GM12878 (cell line): Measurements from ENCODE around the gene PIPOX. TPM values are rescaled to one million over a fixed set of nuclear protein-coding genes. Genes with fewer than 3 reads are reported as not detected.

ENCODE experiments used
- ATAC-seq: fragments of 200-7000 bp; cut with Tn5 transposase; 3 replicates; pipeline ENCODE4 v1.9.1; 2020; ENCODE audit warnings: mild to moderate bottlenecking, moderate library complexity
- BruUV-seq: library from RNA; stranded (reverse); fragments of 400-500 nt; replicated peaks from 2 replicates; lab custom pipeline; 2021; lab: Mats Ljungman, UMichigan
- CTCF ChIA-PET: fragments of 300-600 bp; sonication (Branson Sonifier 250); formaldehyde crosslinking; extraction: SDS; loops from one replicate; lab custom pipeline; 2021; ENCODE audit warnings: inconsistent platforms; lab: Yijun Ruan, JAX
- POLR2A ChIA-PET: fragments of 350-600 bp; formaldehyde crosslinking; extraction: SDS; loops from one replicate; lab custom pipeline; 2021; ENCODE audit warnings: inconsistent platforms; lab: Charles Lee
- RAD21 ChIA-PET: fragments of 300-600 bp; sonication (Branson Sonifier 250); formaldehyde crosslinking; loops from one replicate; lab custom pipeline; 2023; ENCODE audit warnings: antibody characterized with exemption; ENCODE audit not compliant: unreplicated experiment; lab: Charles Lee
- SMC1A ChIA-PET: fragments of 300-600 bp; sonication (Branson Sonifier 250); formaldehyde crosslinking; loops from one replicate; lab custom pipeline; 2023; ENCODE audit not compliant: unreplicated experiment, uncharacterized antibody; lab: Charles Lee
- DNase-seq: peaks from one replicate; pipeline ENCODE4 v3.0.0-alpha.2; 2011; ENCODE audit warnings: low read depth, low spot score
- FAIRE-seq: peaks from 3 replicates; lab custom pipeline; 2011; peaks lifted over from hg19 to GRCh38; lab: Jason Lieb, UNC
- H2AFZ ChIP-seq: 2 replicates; pipeline ENCODE4 v1.6.0; 2011; ENCODE audit warnings: low read depth, low read length, control low read depth; ENCODE audit not compliant: control insufficient read depth
- H3K27ac ChIP-seq: 2 replicates; pipeline ENCODE4 v1.5.1; 2011; ENCODE audit warnings: control low read depth; ENCODE audit not compliant: control insufficient read depth, insufficient read depth
- H3K27me3 ChIP-seq, 2 experiments: replicated peaks in 1 of 2; 2 replicates each; pipeline versions ENCODE4 v1.6.0 to v1.6.1; 2011; ENCODE audit warnings: low read length in 1 of 2; ENCODE audit not compliant: control insufficient read depth in 2 of 2, insufficient read depth in 2 of 2
- H3K36me3 ChIP-seq, 2 experiments: 2 replicates each; pipeline ENCODE4 v1.5.1; 2011; ENCODE audit warnings: low read length in 1 of 2; ENCODE audit not compliant: control insufficient read depth in 2 of 2, insufficient read depth in 2 of 2
- H3K4me1 ChIP-seq: 2 replicates; pipeline ENCODE4 v1.6.1; 2011; ENCODE audit warnings: mild to moderate bottlenecking, low read length, moderate library complexity, mixed read lengths; ENCODE audit not compliant: control insufficient read depth, insufficient read depth
- H3K4me2 ChIP-seq: 2 replicates; pipeline ENCODE4 v1.6.0; 2011; ENCODE audit warnings: control low read depth; ENCODE audit not compliant: control insufficient read depth, insufficient read depth
- H3K4me3 ChIP-seq: fragments of 200-600 bp; sonication (generic); 2 replicates; pipeline ENCODE4 v1.5.1; 2016
- H3K79me2 ChIP-seq: 2 replicates; pipeline ENCODE4 v1.6.0; 2011; ENCODE audit warnings: low read length; ENCODE audit not compliant: control insufficient read depth, insufficient read depth
- H3K9ac ChIP-seq: 2 replicates; pipeline ENCODE4 v1.8.0; 2011; ENCODE audit warnings: low read length, control low read depth, mixed read lengths; ENCODE audit not compliant: control insufficient read depth, insufficient read depth
- H3K9me3 ChIP-seq: replicated peaks from 3 replicates; pipeline ENCODE4 v1.5.1; 2011; ENCODE audit warnings: mild to moderate bottlenecking, low read length; ENCODE audit not compliant: control insufficient read depth, insufficient read depth
- H4K20me1 ChIP-seq: 2 replicates; pipeline ENCODE4 v1.6.0; 2011; ENCODE audit not compliant: control insufficient read depth, insufficient read depth
- BHLHE40 ChIP-seq, 2 experiments: fragments of 450-650 bp in 1 of 2; IDR thresholded peaks; 2 replicates each; pipeline ENCODE4 v1.6.1; 2011 to 2017; ENCODE audit warnings: low read depth in 2 of 2, borderline replicate concordance in 1 of 2, improper control_type of control experiment in 1 of 2, low read length in 1 of 2, mild to moderate bottlenecking in 1 of 2
- EZH2 ChIP-seq: IDR thresholded peaks from 2 replicates; pipeline ENCODE4 v1.6.1; 2012; ENCODE audit warnings: low read depth, mild to moderate bottlenecking, control low read depth, inconsistent platforms, low read length, borderline replicate concordance; ENCODE audit not compliant: control insufficient read depth
- POU2F2 ChIP-seq: IDR thresholded peaks from 3 replicates; pipeline ENCODE4 v1.6.1; 2011; ENCODE audit warnings: low read depth, mild to moderate bottlenecking, low read length, borderline replicate concordance
- TCF7 ChIP-seq: IDR thresholded peaks from 2 replicates; pipeline ENCODE4 v1.6.1; 2014; ENCODE audit warnings: antibody characterized with exemption, borderline replicate concordance
- WGBS: methylation state at CpG from one replicate; pipeline ENCODE4 v1.1.6; 2016; ENCODE audit warnings: low lambda C conversion rate; ENCODE audit not compliant: insufficient replicate concordance, insufficient coverage; ENCODE audit errors: missing lambda C conversion rate; 5-methylcytosine and 5-hydroxymethylcytosine counted together
- in situ Hi-C: fragments of 300-500 bp; cut with MboI; formaldehyde crosslinking; loops from 9 replicates; pipeline ENCODE4 v1.14.3; 2018; ENCODE audit warnings: mixed read lengths
- intact Hi-C: fragments of 100-400 bp; cut with micrococcal nuclease; formaldehyde crosslinking; loops from one replicate; pipeline ENCODE4 v1.14.2; 2022; ENCODE audit not compliant: unreplicated experiment
- polyA plus RNA-seq, 11 experiments: library from polyadenylated mRNA; depleted of rRNA in 4 of 11; unstranded in 6 of 11; stranded (reverse) in 5 of 11; fragments of >200 nt; fragmentation: Nextera tagmentation in 4 of 11; fragmentation: Illumina TruSeq in 1 of 11; extraction: Ambion mirVana in 4 of 11; extraction: Trizol in 1 of 11; gene quantifications; 1 replicate in 1 of 11; 2 replicates in 10 of 11; pipeline versions ENCODE4 v1.2.1 to v1.2.3, GENCODE V29; 2011 to 2016; ENCODE audit warnings: inconsistent platforms in 2 of 11, missing spikeins in 2 of 11, low read depth in 1 of 11
- total RNA-seq, 4 experiments: library from RNA; depleted of rRNA in 3 of 4; stranded (reverse); fragments of >200 nt in 3 of 4; fragmentation: Illumina TruSeq in 1 of 4; extraction: Trizol in 1 of 4; gene quantifications; 2 replicates each; pipeline versions ENCODE4 v1.2.1 to v1.2.3, GENCODE V29; 2013 to 2021

PIPOX gene
- total and polyA plus RNA-seq, 10 of the 15 experiments (the other 5 are each of a cell fraction or from before 2014, with no cell fraction given): 0.22 to 1.4 (median 0.56) TPM; not detected in 1

- no peak overlapping the region for H3K4me3 ChIP-seq
- ChIA-PET POLR2A (no interaction called here), CTCF (no interaction called here), RAD21 (no interaction called here), SMC1A (no interaction called here)
- no peaks in the 10 kb centered on the region for H4K20me1 ChIP-seq
- WGBS: 19% methylated on average over 6 of the region's 6 CpGs
- H3K36me3 ChIP-seq: no peaks in the 10 kb centered on the region
- H3K27ac ChIP-seq: no peak overlapping the region
- in situ Hi-C loops (no loop called here), intact Hi-C loops (loop anchor here (10.0 kb wide), 1 partner anchor 77 kb away; no protein-coding TSS in a partner anchor)
- FAIRE-seq (no peak), ATAC-seq (no peak), DNase-seq (no peak)
- no peak overlapping the region for H3K9ac ChIP-seq
- no TSS peak for BruUV-seq
- peaks cover 2 to 4% of the 10 kb centered on the region in 2 experiments; a peak in 3 of 4 replicates for H3K27me3 ChIP-seq
- TF ChIP-seq POU2F2 (no peak), EZH2 (no peak)
- H3K79me2 ChIP-seq: no peaks in the 10 kb centered on the region
- H3K4me2 ChIP-seq: no peak overlapping the region
- no peak overlapping the region for H2AFZ ChIP-seq
- no peaks in the 10 kb centered on the region for H3K9me3 ChIP-seq
- H3K4me1 ChIP-seq: no peaks in the 10 kb centered on the region
Measured at GRCh38 chr17:29051731-29052130, 8.8 kb downstream of the PIPOX start.

GRCh38 chr17:29054835-29055234 lies 11.9 kb downstream of the PIPOX start:
- Histone ChIP-seq H3K27me3 (no peaks in the 10 kb centered on the region; a peak in 1 of 4 replicates), H2AFZ (no peak overlapping the region), H3K4me3 (no peak overlapping the region), H3K36me3 (no peaks in the 10 kb centered on the region), H3K4me1 (no peaks in the 10 kb centered on the region), H3K9me3 (no peaks in the 10 kb centered on the region), H3K4me2 (no peak overlapping the region), H4K20me1 (no peaks in the 10 kb centered on the region), H3K9ac (no peak overlapping the region), H3K79me2 (no peaks in the 10 kb centered on the region), H3K27ac (no peak overlapping the region)
- DNase-seq (no peak), ATAC-seq (no peak), FAIRE-seq (no peak)
- TF ChIP-seq TCF7 (no peak), BHLHE40 (IDR thresholded peaks at IDR 0.05; ENCODE audit: borderline replicate concordance in 1 of 2, low read depth in 2 of 2, low read length in 1 of 2) (no peak)
- SMC1A ChIA-PET: interaction anchor here (1.3 kb wide), 1 partner anchor 90 kb away, joined by 3 read pairs; no protein-coding TSS in a partner anchor
- WGBS: 38% methylated on average over 10 of the region's 10 CpGs
- POLR2A ChIA-PET: no interaction called here
- in situ Hi-C loops (no loop called here), intact Hi-C loops (loop anchor here (10.0 kb wide), 1 partner anchor 80 kb away; no protein-coding TSS in a partner anchor)
- RAD21 ChIA-PET: no interaction called here
- CTCF ChIA-PET: interaction anchor here (1.5 kb wide), 1 partner anchor 89 kb away, joined by 5 read pairs; no protein-coding TSS in a partner anchor
- no TSS peak for BruUV-seq
